ENCODE data around the gene KRTAP27-1.
A peak's percentile ranks its signal among the peaks of the same experiment; 100 is the strongest.

KRTAP27-1 gene

GRCh38 chr21:30326390-30326789 is 11.1 kb downstream of the KRTAP27-1 start:
- no peak overlapping the region for H2BK15ac ChIP-seq (ENCODE audit: low read length)
- H3K4me1 ChIP-seq (ENCODE audit: control insufficient read depth in 2 of 2, insufficient read depth in 1 of 2, low read depth in 1 of 2, low read length in 2 of 2), result no peaks in the 10 kb centered on the region
- H3K23ac ChIP-seq (ENCODE audit: low read depth, low read length, poor library complexity), result no peak overlapping the region

GRCh38 chr21:30320215-30320614 is 17.3 kb downstream of the KRTAP27-1 start, which contains the start of gene KRTAP26-1:
Gene KRTAP26-1 (minus strand): TSS chr21:30320315. CDS start chr21:30320035, 280 bp downstream.
- H3K27me3 ChIP-seq (ENCODE audit: control insufficient read depth in 3 of 3, insufficient read depth in 3 of 3, low read depth in 1 of 3, low read length in 3 of 3), result no peaks in the 10 kb centered on the region
- no peak within 1 kb of the TSS for H3K27ac ChIP-seq (replicated peaks; ENCODE audit: low read length)
- H4K8ac ChIP-seq (ENCODE audit: low read depth, low read length), result no peak within 1 kb of the TSS
- H2BK120ac ChIP-seq (ENCODE audit: low read depth, low read length), result no peak within 1 kb of the TSS
- H3K4me1 ChIP-seq (ENCODE audit: control insufficient read depth in 2 of 2, insufficient read depth in 1 of 2, low read depth in 1 of 2, low read length in 2 of 2), result no peaks in the 10 kb centered on the region
- H3K23ac ChIP-seq (ENCODE audit: low read depth, low read length, poor library complexity), result no peak within 1 kb of the TSS
- no peak within 1 kb of the TSS for H2AK5ac ChIP-seq (ENCODE audit: low read depth, low read length)
- no peak within 1 kb of the TSS for H4K91ac ChIP-seq (ENCODE audit: low read depth, low read length, poor library complexity)
- no CpG with 5 or more reads among the region's 2 CpGs for WGBS, 2 donors (ENCODE audit: extremely low coverage in 2 of 2, insufficient read length in 2 of 2, insufficient replicate concordance in 1 of 2)
- no peak within 1 kb of the TSS for H3K4me2 ChIP-seq (ENCODE audit: insufficient read depth, low read length, poor library complexity, severe bottlenecking)
- no peaks in the 10 kb centered on the region for H3K79me1 ChIP-seq (ENCODE audit: low read depth, low read length)
- DNase-seq (ENCODE audit: low spot score), result no peak
- no peak within 1 kb of the TSS for H2BK12ac ChIP-seq (ENCODE audit: low read length)
- H3K18ac ChIP-seq (ENCODE audit: low read length), result peak within 1 kb of the TSS; percentile 15
- no peaks in the 10 kb centered on the region for H3K36me3 ChIP-seq (replicated peaks in 1 of 2; ENCODE audit: control insufficient read depth in 2 of 2, insufficient read depth in 2 of 2, low read length in 2 of 2)
- H3K4ac ChIP-seq (ENCODE audit: low read length), result no peak within 1 kb of the TSS
- H3K14ac ChIP-seq (ENCODE audit: low read length), result no peak within 1 kb of the TSS
- no peak within 1 kb of the TSS for H2AFZ ChIP-seq (ENCODE audit: low read length)
- H3K4me3 ChIP-seq (ENCODE audit: low read length in 2 of 2), result no peak within 1 kb of the TSS
- no peak within 1 kb of the TSS for H2BK5ac ChIP-seq (ENCODE audit: low read length)
- no peak within 1 kb of the TSS for H2BK15ac ChIP-seq (ENCODE audit: low read length)
- H3K9ac ChIP-seq (ENCODE audit: low read depth, low read length, poor library complexity), result no peak within 1 kb of the TSS
- H3K9me3 ChIP-seq (replicated peaks in 1 of 2; ENCODE audit: control insufficient read depth in 2 of 2, insufficient read depth in 1 of 2, low read depth in 1 of 2, low read length in 2 of 2), result no peaks in the 10 kb centered on the region

More at GRCh38 chr21:30326390-30326789, 11.1 kb downstream of the KRTAP27-1 start:
- Histone ChIP-seq H2BK12ac (ENCODE audit: low read length) (no peak overlapping the region), H3K27ac (replicated peaks; ENCODE audit: low read length) (no peak overlapping the region), H2AK5ac (ENCODE audit: low read depth, low read length) (no peak overlapping the region), H3K9ac (ENCODE audit: low read depth, low read length, poor library complexity) (no peak overlapping the region), H2BK120ac (ENCODE audit: low read depth, low read length) (no peak overlapping the region), H3K4me3 (ENCODE audit: low read length in 2 of 2) (no peak overlapping the region), H4K91ac (ENCODE audit: low read depth, low read length, poor library complexity) (no peak overlapping the region), H3K27me3 (ENCODE audit: control insufficient read depth in 3 of 3, insufficient read depth in 3 of 3, low read depth in 1 of 3, low read length in 3 of 3) (no peaks in the 10 kb centered on the region), H3K18ac (ENCODE audit: low read length) (no peak overlapping the region), H3K79me1 (ENCODE audit: low read depth, low read length) (no peaks in the 10 kb centered on the region), H2AFZ (ENCODE audit: low read length) (no peak overlapping the region), H3K36me3 (replicated peaks in 1 of 2; ENCODE audit: control insufficient read depth in 2 of 2, insufficient read depth in 2 of 2, low read length in 2 of 2) (no peaks in the 10 kb centered on the region), H3K4ac (ENCODE audit: low read length) (no peak overlapping the region), H2BK5ac (ENCODE audit: low read length) (no peak overlapping the region), H3K14ac (ENCODE audit: low read length) (no peak overlapping the region), H3K4me2 (ENCODE audit: insufficient read depth, low read length, poor library complexity, severe bottlenecking) (no peak overlapping the region), H4K8ac (ENCODE audit: low read depth, low read length) (no peak overlapping the region), H3K9me3 (replicated peaks in 1 of 2; ENCODE audit: control insufficient read depth in 2 of 2, insufficient read depth in 1 of 2, low read depth in 1 of 2, low read length in 2 of 2) (peaks cover 0 to 2% of the 10 kb centered on the region in 2 donors)
- DNase-seq (ENCODE audit: low spot score), result no peak

GRCh38 chr21:30315701-30316100 is 21.8 kb downstream of the KRTAP27-1 start:
- H2AK5ac ChIP-seq (ENCODE audit: low read depth, low read length), result no peak overlapping the region
- no peak overlapping the region for H2BK120ac ChIP-seq (ENCODE audit: low read depth, low read length)
- no peaks in the 10 kb centered on the region for H3K79me1 ChIP-seq (ENCODE audit: low read depth, low read length)
- H3K14ac ChIP-seq (ENCODE audit: low read length), result no peak overlapping the region
- no peaks in the 10 kb centered on the region for H3K4me1 ChIP-seq (ENCODE audit: control insufficient read depth in 2 of 2, insufficient read depth in 1 of 2, low read depth in 1 of 2, low read length in 2 of 2)
- no peak overlapping the region for H4K8ac ChIP-seq (ENCODE audit: low read depth, low read length)
- H3K23ac ChIP-seq (ENCODE audit: low read depth, low read length, poor library complexity), result no peak overlapping the region
- H3K4me3 ChIP-seq (ENCODE audit: low read length in 2 of 2), result no peak overlapping the region
- H2BK5ac ChIP-seq (ENCODE audit: low read length), result no peak overlapping the region
- no peaks in the 10 kb centered on the region for H3K9me3 ChIP-seq (replicated peaks in 1 of 2; ENCODE audit: control insufficient read depth in 2 of 2, insufficient read depth in 1 of 2, low read depth in 1 of 2, low read length in 2 of 2)
- no CpG with 5 or more reads among the region's 2 CpGs for WGBS, 2 donors (ENCODE audit: extremely low coverage in 2 of 2, insufficient read length in 2 of 2, insufficient replicate concordance in 1 of 2)
- H2BK15ac ChIP-seq (ENCODE audit: low read length), result no peak overlapping the region
- H3K27me3 ChIP-seq (ENCODE audit: control insufficient read depth in 3 of 3, insufficient read depth in 3 of 3, low read depth in 1 of 3, low read length in 3 of 3), result no peaks in the 10 kb centered on the region
- H3K4ac ChIP-seq (ENCODE audit: low read length), result no peak overlapping the region
- DNase-seq (ENCODE audit: low spot score), result no peak
- H2BK12ac ChIP-seq (ENCODE audit: low read length), result no peak overlapping the region
- no peak overlapping the region for H2AFZ ChIP-seq (ENCODE audit: low read length)
- H3K18ac ChIP-seq (ENCODE audit: low read length), result no peak overlapping the region
- H3K36me3 ChIP-seq (replicated peaks in 1 of 2; ENCODE audit: control insufficient read depth in 2 of 2, insufficient read depth in 2 of 2, low read length in 2 of 2), result no peaks in the 10 kb centered on the region
- no peak overlapping the region for H3K9ac ChIP-seq (ENCODE audit: low read depth, low read length, poor library complexity)
- H3K4me2 ChIP-seq (ENCODE audit: insufficient read depth, low read length, poor library complexity, severe bottlenecking), result no peak overlapping the region
- H4K91ac ChIP-seq (ENCODE audit: low read depth, low read length, poor library complexity), result no peak overlapping the region
- H3K27ac ChIP-seq (replicated peaks; ENCODE audit: low read length), result no peak overlapping the region

- H4K8ac ChIP-seq (ENCODE audit: low read depth, low read length), result no peak overlapping the region
- H3K4me2 ChIP-seq (ENCODE audit: insufficient read depth, low read length, poor library complexity, severe bottlenecking), result no peak overlapping the region
- H2BK120ac ChIP-seq (ENCODE audit: low read depth, low read length), result no peak overlapping the region
- no peak overlapping the region for H2BK12ac ChIP-seq (ENCODE audit: low read length)
- no peak overlapping the region for H3K4ac ChIP-seq (ENCODE audit: low read length)
- no peak overlapping the region for H4K91ac ChIP-seq (ENCODE audit: low read depth, low read length, poor library complexity)
- H3K4me1 ChIP-seq (ENCODE audit: control insufficient read depth in 2 of 2, insufficient read depth in 1 of 2, low read depth in 1 of 2, low read length in 2 of 2), result no peaks in the 10 kb centered on the region
- H3K23ac ChIP-seq (ENCODE audit: low read depth, low read length, poor library complexity), result no peak overlapping the region
- H2AFZ ChIP-seq (ENCODE audit: low read length), result no peak overlapping the region
- H3K36me3 ChIP-seq (replicated peaks in 1 of 2; ENCODE audit: control insufficient read depth in 2 of 2, insufficient read depth in 2 of 2, low read length in 2 of 2), result no peaks in the 10 kb centered on the region
- WGBS, 2 donors (ENCODE audit: extremely low coverage in 2 of 2, insufficient read length in 2 of 2, insufficient replicate concordance in 1 of 2), result no CpG with 5 or more reads among the region's 2 CpGs
- no peak overlapping the region for H2AK5ac ChIP-seq (ENCODE audit: low read depth, low read length)
- no peaks in the 10 kb centered on the region for H3K79me1 ChIP-seq (ENCODE audit: low read depth, low read length)
- H3K9ac ChIP-seq (ENCODE audit: low read depth, low read length, poor library complexity), result no peak overlapping the region
- no peak for DNase-seq (ENCODE audit: low spot score)
- no peak overlapping the region for H3K18ac ChIP-seq (ENCODE audit: low read length)
- H3K9me3 ChIP-seq (replicated peaks in 1 of 2; ENCODE audit: control insufficient read depth in 2 of 2, insufficient read depth in 1 of 2, low read depth in 1 of 2, low read length in 2 of 2), result no peaks in the 10 kb centered on the region
- H3K27ac ChIP-seq (replicated peaks; ENCODE audit: low read length), result no peak overlapping the region
- H2BK15ac ChIP-seq (ENCODE audit: low read length), result no peak overlapping the region
- H2BK5ac ChIP-seq (ENCODE audit: low read length), result no peak overlapping the region
- no peak overlapping the region for H3K14ac ChIP-seq (ENCODE audit: low read length)
- no peaks in the 10 kb centered on the region for H3K27me3 ChIP-seq (ENCODE audit: control insufficient read depth in 3 of 3, insufficient read depth in 3 of 3, low read depth in 1 of 3, low read length in 3 of 3)
- H3K4me3 ChIP-seq (ENCODE audit: low read length in 2 of 2), result no peak overlapping the region
These were observed 30.6 kb downstream of the KRTAP27-1 start for GRCh38 chr21:30306884-30307283.
